GM12878 (cell line): ENCODE data around the gene MCCD1. TPM values are rescaled to one million over a fixed set of nuclear protein-coding genes. Genes with fewer than 3 reads are reported as not detected.

Source experiments
- ATAC-seq: fragments of 200-7000 bp; cut with Tn5 transposase; 3 replicates; pipeline ENCODE4 v1.9.1; 2020; ENCODE audit warnings: mild to moderate bottlenecking, moderate library complexity
- BruUV-seq: library from RNA; stranded (reverse); fragments of 400-500 nt; replicated peaks from 2 replicates; lab custom pipeline; 2021; lab: Mats Ljungman, UMichigan
- CTCF ChIA-PET: fragments of 300-600 bp; sonication (Branson Sonifier 250); formaldehyde crosslinking; extraction: SDS; loops from one replicate; lab custom pipeline; 2021; ENCODE audit warnings: inconsistent platforms; lab: Yijun Ruan, JAX
- POLR2A ChIA-PET: fragments of 350-600 bp; formaldehyde crosslinking; extraction: SDS; loops from one replicate; lab custom pipeline; 2021; ENCODE audit warnings: inconsistent platforms; lab: Charles Lee
- RAD21 ChIA-PET: fragments of 300-600 bp; sonication (Branson Sonifier 250); formaldehyde crosslinking; loops from one replicate; lab custom pipeline; 2023; ENCODE audit warnings: antibody characterized with exemption; ENCODE audit not compliant: unreplicated experiment; lab: Charles Lee
- SMC1A ChIA-PET: fragments of 300-600 bp; sonication (Branson Sonifier 250); formaldehyde crosslinking; loops from one replicate; lab custom pipeline; 2023; ENCODE audit not compliant: unreplicated experiment, uncharacterized antibody; lab: Charles Lee
- DNase-seq: peaks from one replicate; pipeline ENCODE4 v3.0.0-alpha.2; 2011; ENCODE audit warnings: low read depth, low spot score
- FAIRE-seq: peaks from 3 replicates; lab custom pipeline; 2011; peaks lifted over from hg19 to GRCh38; lab: Jason Lieb, UNC
- H2AFZ ChIP-seq: 2 replicates; pipeline ENCODE4 v1.6.0; 2011; ENCODE audit warnings: low read depth, low read length, control low read depth; ENCODE audit not compliant: control insufficient read depth
- H3K27ac ChIP-seq: 2 replicates; pipeline ENCODE4 v1.5.1; 2011; ENCODE audit warnings: control low read depth; ENCODE audit not compliant: control insufficient read depth, insufficient read depth
- H3K27me3 ChIP-seq, 2 experiments: replicated peaks in 1 of 2; 2 replicates each; pipeline versions ENCODE4 v1.6.0 to v1.6.1; 2011; ENCODE audit warnings: low read length in 1 of 2; ENCODE audit not compliant: control insufficient read depth in 2 of 2, insufficient read depth in 2 of 2
- H3K36me3 ChIP-seq, 2 experiments: 2 replicates each; pipeline ENCODE4 v1.5.1; 2011; ENCODE audit warnings: low read length in 1 of 2; ENCODE audit not compliant: control insufficient read depth in 2 of 2, insufficient read depth in 2 of 2
- H3K4me1 ChIP-seq: 2 replicates; pipeline ENCODE4 v1.6.1; 2011; ENCODE audit warnings: mild to moderate bottlenecking, low read length, moderate library complexity, mixed read lengths; ENCODE audit not compliant: control insufficient read depth, insufficient read depth
- H3K4me2 ChIP-seq: 2 replicates; pipeline ENCODE4 v1.6.0; 2011; ENCODE audit warnings: control low read depth; ENCODE audit not compliant: control insufficient read depth, insufficient read depth
- H3K4me3 ChIP-seq: fragments of 200-600 bp; sonication (generic); 2 replicates; pipeline ENCODE4 v1.5.1; 2016
- H3K79me2 ChIP-seq: 2 replicates; pipeline ENCODE4 v1.6.0; 2011; ENCODE audit warnings: low read length; ENCODE audit not compliant: control insufficient read depth, insufficient read depth
- H3K9ac ChIP-seq: 2 replicates; pipeline ENCODE4 v1.8.0; 2011; ENCODE audit warnings: low read length, control low read depth, mixed read lengths; ENCODE audit not compliant: control insufficient read depth, insufficient read depth
- H3K9me3 ChIP-seq: replicated peaks from 3 replicates; pipeline ENCODE4 v1.5.1; 2011; ENCODE audit warnings: mild to moderate bottlenecking, low read length; ENCODE audit not compliant: control insufficient read depth, insufficient read depth
- H4K20me1 ChIP-seq: 2 replicates; pipeline ENCODE4 v1.6.0; 2011; ENCODE audit not compliant: control insufficient read depth, insufficient read depth
- CHD1 ChIP-seq: IDR thresholded peaks from 2 replicates; pipeline ENCODE4 v1.6.1; 2012; ENCODE audit warnings: low read depth, low read length, improper control_type of control experiment
- DPF2 ChIP-seq: fragments of 450-650 bp; IDR thresholded peaks from 2 replicates; pipeline ENCODE4 v1.6.1; 2017; ENCODE audit warnings: mild to moderate bottlenecking
- EED ChIP-seq: sonication (generic); IDR thresholded peaks from 2 replicates; pipeline ENCODE4 v1.6.1; 2016; ENCODE audit warnings: antibody characterized with exemption, low read depth
- KAT2A ChIP-seq: conservative IDR thresholded peaks from 2 replicates; pipeline ENCODE4 v1.6.1; 2011; ENCODE audit warnings: low read depth, low read length; ENCODE audit not compliant: control insufficient read depth
- MTA3 ChIP-seq: IDR thresholded peaks from 2 replicates; pipeline ENCODE4 v1.6.1; 2012; ENCODE audit warnings: low read length, inconsistent platforms, borderline replicate concordance
- NFXL1 ChIP-seq: fragments of 450-650 bp; IDR thresholded peaks from 2 replicates; pipeline ENCODE4 v1.6.1; 2017; ENCODE audit warnings: antibody characterized with exemption, mild to moderate bottlenecking, borderline replicate concordance
- NR2C1 ChIP-seq: fragments of 450-650 bp; IDR thresholded peaks from 2 replicates; pipeline ENCODE4 v1.6.1; 2017; ENCODE audit warnings: antibody characterized with exemption, mild to moderate bottlenecking, moderate library complexity
- NRF1 ChIP-seq: conservative IDR thresholded peaks from 2 replicates; pipeline ENCODE4 v1.6.1; 2011; ENCODE audit warnings: mild to moderate bottlenecking, low read depth, low read length, improper control_type of control experiment
- PAX8 ChIP-seq: fragments of 450-650 bp; IDR thresholded peaks from 2 replicates; pipeline ENCODE4 v1.6.1; 2017; ENCODE audit warnings: mild to moderate bottlenecking, moderate library complexity
- POLR2A ChIP-seq: IDR thresholded peaks from 2 replicates; pipeline ENCODE4 v1.6.1; 2011; ENCODE audit warnings: low read depth, mild to moderate bottlenecking, low read length
- RBBP5 ChIP-seq: fragments of 200-600 bp; sonication (generic); conservative IDR thresholded peaks from 2 replicates; pipeline ENCODE4 v1.6.1; 2016
- SRF ChIP-seq, 2 experiments: IDR thresholded peaks; 2 replicates each; pipeline ENCODE4 v1.6.1; 2011; ENCODE audit warnings: low read depth in 2 of 2, low read length in 2 of 2, mild to moderate bottlenecking in 1 of 2, moderate library complexity in 1 of 2
- WRNIP1 ChIP-seq: IDR thresholded peaks from 2 replicates; pipeline ENCODE4 v1.6.1; 2011; ENCODE audit warnings: low read depth, low read length, improper control_type of control experiment, borderline replicate concordance
- ZNF622 ChIP-seq: fragments of 450-650 bp; IDR thresholded peaks from 2 replicates; pipeline ENCODE4 v1.6.1; 2017; ENCODE audit warnings: mild to moderate bottlenecking, inconsistent platforms
- ZSCAN29 ChIP-seq: fragments of 450-650 bp; IDR thresholded peaks from 2 replicates; pipeline ENCODE4 v1.6.1; 2017; ENCODE audit warnings: mild to moderate bottlenecking, moderate library complexity
- WGBS: methylation state at CpG from one replicate; pipeline ENCODE4 v1.1.6; 2016; ENCODE audit warnings: low lambda C conversion rate; ENCODE audit not compliant: insufficient replicate concordance, insufficient coverage; ENCODE audit errors: missing lambda C conversion rate; 5-methylcytosine and 5-hydroxymethylcytosine counted together
- in situ Hi-C: fragments of 300-500 bp; cut with MboI; formaldehyde crosslinking; loops from 9 replicates; pipeline ENCODE4 v1.14.3; 2018; ENCODE audit warnings: mixed read lengths
- intact Hi-C: fragments of 100-400 bp; cut with micrococcal nuclease; formaldehyde crosslinking; loops from one replicate; pipeline ENCODE4 v1.14.2; 2022; ENCODE audit not compliant: unreplicated experiment
- polyA plus RNA-seq, 11 experiments: library from polyadenylated mRNA; depleted of rRNA in 4 of 11; unstranded in 6 of 11; stranded (reverse) in 5 of 11; fragments of >200 nt; fragmentation: Nextera tagmentation in 4 of 11; fragmentation: Illumina TruSeq in 1 of 11; extraction: Ambion mirVana in 4 of 11; extraction: Trizol in 1 of 11; gene quantifications; 1 replicate in 1 of 11; 2 replicates in 10 of 11; pipeline versions ENCODE4 v1.2.1 to v1.2.3, GENCODE V29; 2011 to 2016; ENCODE audit warnings: inconsistent platforms in 2 of 11, missing spikeins in 2 of 11, low read depth in 1 of 11
- total RNA-seq, 4 experiments: library from RNA; depleted of rRNA in 3 of 4; stranded (reverse); fragments of >200 nt in 3 of 4; fragmentation: Illumina TruSeq in 1 of 4; extraction: Trizol in 1 of 4; gene quantifications; 2 replicates each; pipeline versions ENCODE4 v1.2.1 to v1.2.3, GENCODE V29; 2013 to 2021
- TF ChIP-seq, protein P1 (sequence below): fragments of 450-650 bp; IDR thresholded peaks from 2 replicates; pipeline ENCODE4 v1.6.1; 2014; ENCODE audit warnings: mild to moderate bottlenecking
- TF ChIP-seq, protein P2 (sequence below): IDR thresholded peaks from 2 replicates; pipeline ENCODE4 v1.6.1; 2012; ENCODE audit warnings: low read depth, low read length, improper control_type of control experiment
- TF ChIP-seq, protein P3 (sequence below): fragments of 450-650 bp; IDR thresholded peaks from 2 replicates; pipeline ENCODE4 v1.6.1; 2016; ENCODE audit warnings: mild to moderate bottlenecking

The MCCD1 gene
- total and polyA plus RNA-seq, 10 of the 15 experiments (the other 5 are each of a cell fraction or from before 2014, with no cell fraction given): not detected

DNA sequence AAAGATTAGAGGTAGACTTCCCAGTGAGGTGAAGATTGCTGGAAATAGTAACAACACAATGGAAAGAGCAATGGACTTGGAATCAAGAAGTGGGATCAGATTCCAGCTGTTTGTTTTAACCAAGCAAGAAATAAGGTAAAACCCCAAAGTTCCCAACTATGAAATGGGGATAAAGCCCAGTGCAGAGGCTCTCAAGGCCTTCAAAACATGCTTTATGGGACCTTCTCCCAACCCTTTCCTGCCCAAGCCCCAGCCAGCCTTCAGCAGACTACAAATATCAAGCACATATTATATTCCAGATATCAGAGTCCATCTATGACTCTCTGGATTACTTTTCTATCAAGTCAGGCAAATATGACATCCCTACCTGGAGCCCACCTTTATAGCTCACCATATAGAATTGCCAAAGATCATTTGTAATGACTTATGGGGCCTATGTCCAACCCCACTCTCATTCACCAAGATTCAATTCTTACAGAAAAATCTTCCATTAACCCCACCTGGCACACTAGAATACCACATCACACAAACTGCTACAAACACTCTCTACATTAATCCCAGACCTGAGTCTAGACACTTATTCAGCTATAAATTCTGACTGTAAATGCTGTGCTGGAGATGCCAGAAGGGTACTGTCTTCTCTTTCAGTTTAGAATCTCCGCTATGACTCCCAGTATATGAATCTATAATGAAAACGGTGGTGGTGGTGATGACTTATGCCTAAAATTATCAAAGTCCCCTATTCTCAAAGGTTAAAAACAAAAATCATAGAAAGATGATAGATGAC is 7.0 kb downstream of the MCCD1 start (continued):
- TF ChIP-seq CHD1 (no peak), ZSCAN29 (no peak), SRF (IDR thresholded peaks at IDR 0.05; ENCODE audit: low read depth in 2 of 2, low read length in 2 of 2) (no peak), WRNIP1 (no peak), NR2C1 (no peak)
- TF ChIP-seq, protein P1, sequence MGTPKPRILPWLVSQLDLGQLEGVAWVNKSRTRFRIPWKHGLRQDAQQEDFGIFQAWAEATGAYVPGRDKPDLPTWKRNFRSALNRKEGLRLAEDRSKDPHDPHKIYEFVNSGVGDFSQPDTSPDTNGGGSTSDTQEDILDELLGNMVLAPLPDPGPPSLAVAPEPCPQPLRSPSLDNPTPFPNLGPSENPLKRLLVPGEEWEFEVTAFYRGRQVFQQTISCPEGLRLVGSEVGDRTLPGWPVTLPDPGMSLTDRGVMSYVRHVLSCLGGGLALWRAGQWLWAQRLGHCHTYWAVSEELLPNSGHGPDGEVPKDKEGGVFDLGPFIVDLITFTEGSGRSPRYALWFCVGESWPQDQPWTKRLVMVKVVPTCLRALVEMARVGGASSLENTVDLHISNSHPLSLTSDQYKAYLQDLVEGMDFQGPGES: no peak

DNA sequence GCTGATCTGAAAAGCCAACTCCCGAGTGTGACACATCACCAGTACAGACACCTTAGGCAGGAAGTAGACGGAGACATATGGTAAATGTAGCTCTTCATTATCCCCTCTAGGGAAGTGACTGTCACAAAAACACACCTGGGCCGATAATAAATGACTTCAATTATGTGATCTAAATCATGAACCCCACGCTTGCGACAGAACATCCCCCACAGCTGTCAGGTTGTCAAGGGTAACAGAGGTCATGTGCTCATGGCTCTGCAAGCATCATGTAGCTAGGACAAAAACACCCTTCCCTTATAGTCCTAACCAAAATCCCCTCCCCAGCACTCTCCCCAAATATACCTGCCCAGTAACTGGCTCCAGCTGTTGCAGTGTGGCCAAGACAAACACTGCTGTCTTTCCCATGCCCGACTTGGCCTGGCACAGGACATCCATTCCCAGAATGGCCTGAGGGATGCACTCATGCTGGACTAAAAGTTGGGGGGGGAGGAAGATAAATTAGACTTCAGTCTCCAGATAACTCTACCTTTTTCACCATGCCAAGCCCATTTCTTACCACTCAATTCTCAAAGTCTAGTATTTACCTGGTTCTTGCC is 10.1 kb downstream of the MCCD1 start:
- H2AFZ ChIP-seq: no peak overlapping the region
- no peak for FAIRE-seq
- CTCF ChIA-PET: interaction anchor here (6.6 to 34.8 kb wide), 2 partner anchors 44 to 49 kb away, joined by 100 to 2098 read pairs; partner anchors contain the start of genes LST1, LTB, MICB and NCR3
- no peak overlapping the region for H3K27ac ChIP-seq
- RAD21 ChIA-PET: interaction anchor here (1.5 to 16.9 kb wide), 3 partner anchors 12 to 57 kb away, joined by 5 to 668 read pairs (median 72); partner anchors contain the start of genes MICB and NCR3
- 76% methylated on average over 6 of the region's 6 CpGs for WGBS
- POLR2A ChIA-PET: interaction anchor here (0.9 to 4.8 kb wide), 4 partner anchors 11 to 77 kb away, joined by 3 to 56 read pairs (median 4); partner anchors contain the start of gene MICB
- peaks cover 12% of the 10 kb centered on the region for H4K20me1 ChIP-seq
- peaks cover 32 to 49% of the 10 kb centered on the region in 2 experiments for H3K36me3 ChIP-seq
- SMC1A ChIA-PET: interaction anchor here (1.2 to 34.7 kb wide), 5 partner anchors 9 to 83 kb away, joined by 3 to 1989 read pairs (median 4); partner anchors contain the start of genes LST1, LTA, LTB and MICB
- H3K9me3 ChIP-seq: no peaks in the 10 kb centered on the region
- peaks cover 87% of the 10 kb centered on the region for H3K79me2 ChIP-seq
- H3K4me3 ChIP-seq: peak overlapping the region; percentile 94; the same call in 1 of the 2 replicates
- DNase-seq: no peak
- intact Hi-C loops: no loop called here
- no TSS peak for BruUV-seq
- no peak for ATAC-seq
- in situ Hi-C loops: no loop called here
- H3K27me3 ChIP-seq: no peaks in the 10 kb centered on the region
- H3K4me2 ChIP-seq: peak overlapping the region; percentile 85
- H3K4me1 ChIP-seq: no peaks in the 10 kb centered on the region
- H3K9ac ChIP-seq: peak overlapping the region; percentile 99
- no peak for TF ChIP-seq NFXL1
- TF ChIP-seq RBBP5: no peak
- TF ChIP-seq, protein P2, sequence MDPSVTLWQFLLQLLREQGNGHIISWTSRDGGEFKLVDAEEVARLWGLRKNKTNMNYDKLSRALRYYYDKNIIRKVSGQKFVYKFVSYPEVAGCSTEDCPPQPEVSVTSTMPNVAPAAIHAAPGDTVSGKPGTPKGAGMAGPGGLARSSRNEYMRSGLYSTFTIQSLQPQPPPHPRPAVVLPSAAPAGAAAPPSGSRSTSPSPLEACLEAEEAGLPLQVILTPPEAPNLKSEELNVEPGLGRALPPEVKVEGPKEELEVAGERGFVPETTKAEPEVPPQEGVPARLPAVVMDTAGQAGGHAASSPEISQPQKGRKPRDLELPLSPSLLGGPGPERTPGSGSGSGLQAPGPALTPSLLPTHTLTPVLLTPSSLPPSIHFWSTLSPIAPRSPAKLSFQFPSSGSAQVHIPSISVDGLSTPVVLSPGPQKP: no peak
- no peak for TF ChIP-seq PAX8
- TF ChIP-seq, protein P1: no peak
- TF ChIP-seq, protein P3, sequence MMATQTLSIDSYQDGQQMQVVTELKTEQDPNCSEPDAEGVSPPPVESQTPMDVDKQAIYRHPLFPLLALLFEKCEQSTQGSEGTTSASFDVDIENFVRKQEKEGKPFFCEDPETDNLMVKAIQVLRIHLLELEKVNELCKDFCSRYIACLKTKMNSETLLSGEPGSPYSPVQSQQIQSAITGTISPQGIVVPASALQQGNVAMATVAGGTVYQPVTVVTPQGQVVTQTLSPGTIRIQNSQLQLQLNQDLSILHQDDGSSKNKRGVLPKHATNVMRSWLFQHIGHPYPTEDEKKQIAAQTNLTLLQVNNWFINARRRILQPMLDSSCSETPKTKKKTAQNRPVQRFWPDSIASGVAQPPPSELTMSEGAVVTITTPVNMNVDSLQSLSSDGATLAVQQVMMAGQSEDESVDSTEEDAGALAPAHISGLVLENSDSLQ: peak; percentile 25; the same call in 1 of the 2 replicates
- TF ChIP-seq NR2C1: no peak
- TF ChIP-seq ZNF622: no peak
- TF ChIP-seq POLR2A: no peak; the same call in 1 of the 2 replicates
- no peak for TF ChIP-seq DPF2
- no peak for TF ChIP-seq MTA3
- no peak for TF ChIP-seq EED
- no peak for TF ChIP-seq NRF1
- no peak for TF ChIP-seq KAT2A
